ENCODE results near the gene GNB3. TPM values are rescaled to one million over a fixed set of nuclear protein-coding genes. Genes with fewer than 3 reads are reported as not detected.

The GNB3 gene
- 1.3 and 1.5 TPM in 2 replicates for total RNA-seq

DNA sequence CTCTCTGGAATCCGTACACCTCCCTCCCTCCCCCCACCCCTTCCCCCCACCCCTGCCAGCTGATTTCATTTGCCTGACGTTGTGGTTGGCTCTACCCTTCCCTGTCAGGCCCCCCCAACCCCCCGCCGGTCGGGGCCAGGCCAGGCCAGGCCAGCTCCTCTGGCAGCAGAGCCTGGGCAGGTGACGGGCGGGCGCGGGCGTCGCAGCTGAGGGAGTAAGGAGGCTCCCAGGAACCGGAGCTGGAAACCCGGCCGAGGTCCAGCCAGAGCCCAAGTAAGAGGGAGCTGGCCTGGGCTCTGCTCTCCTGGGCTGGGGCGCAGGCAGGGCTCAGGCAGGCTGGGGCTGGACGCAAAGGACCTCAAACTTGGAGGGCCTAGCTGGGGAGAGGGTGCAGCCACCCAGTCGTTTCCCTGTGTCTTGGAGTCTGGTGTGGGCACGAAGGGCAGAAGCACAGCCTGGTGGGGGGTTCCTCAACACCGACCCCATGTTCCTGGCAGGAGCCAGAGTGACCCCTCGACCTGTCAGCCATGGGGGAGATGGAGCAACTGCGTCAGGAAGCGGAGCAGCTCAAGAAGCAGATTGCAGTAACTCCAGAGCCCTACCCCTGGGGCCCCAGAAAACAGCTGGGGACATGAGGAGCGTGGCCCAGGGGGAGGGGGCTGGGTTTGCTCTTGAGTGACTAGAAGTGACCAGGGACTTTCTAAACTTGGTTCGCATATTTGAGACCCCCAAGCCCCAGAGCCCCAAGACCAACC is at the start of gene GNB3:
Gene GNB3 (plus strand): TSS at position 165 of the 755 bp plus-strand sequence. CDS start 363 bp downstream, at position 528.

GRCh38 chr12:6821591-6822425 is 18.9 kb upstream of the GNB3 start, which contains the start of gene GPR162:
Gene GPR162 (plus strand): TSS chr12:6821821. CDS start chr12:6823899, 2,078 bp downstream.

GRCh38 chr12:6827982-6828780 is 12.5 kb upstream of the GNB3 start, which contains the start of gene P3H3:
Gene P3H3 (plus strand): TSS chr12:6828407. CDS start chr12:6828441, 34 bp downstream.

DNA sequence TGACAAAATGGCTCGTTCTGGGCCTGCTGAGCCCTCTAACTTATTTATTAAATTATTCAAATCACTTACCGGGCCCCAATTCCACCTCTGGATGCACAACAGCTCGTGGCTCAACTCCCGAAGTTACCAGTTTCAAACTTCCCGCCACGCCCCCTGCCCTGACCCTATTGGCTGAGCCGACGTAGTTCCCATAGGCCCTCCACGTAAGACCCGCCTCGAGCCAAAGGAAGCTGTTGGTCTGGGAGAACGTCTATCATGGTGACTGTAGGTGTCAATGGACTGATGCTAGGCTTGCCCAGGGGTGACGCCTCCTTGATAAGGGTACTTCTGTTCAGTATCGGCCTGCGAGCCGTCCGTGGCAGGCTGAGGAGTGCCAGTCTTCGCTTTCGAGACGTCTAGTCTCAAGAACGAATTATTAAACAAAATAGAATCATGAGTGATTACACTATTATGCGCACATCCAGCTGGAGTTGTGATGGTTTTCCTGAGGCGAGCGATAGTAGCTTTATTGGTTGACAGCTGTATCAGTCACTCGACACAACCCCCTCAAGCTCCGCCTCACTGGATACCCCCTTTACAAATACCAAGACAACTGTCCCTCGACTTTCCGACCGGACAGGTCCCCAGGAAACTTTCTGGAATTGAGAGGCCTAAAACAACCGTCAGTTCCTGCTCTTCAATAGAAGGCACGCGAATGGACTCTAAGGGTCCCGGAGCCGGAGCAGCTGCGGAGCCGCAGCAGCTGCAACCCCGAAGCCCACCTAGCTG is 10.6 kb downstream of the GNB3 start, which contains the start of gene CDCA3:
Gene CDCA3 (minus strand): TSS at position 134 of the 768 bp plus-strand sequence. CDS start 334 bp downstream, outside the sequence.

GRCh38 chr12:6851921-6852650 is 11.4 kb downstream of the GNB3 start, which contains the start of gene USP5:
Gene USP5 (plus strand): TSS chr12:6852150. CDS start chr12:6852180, 30 bp downstream.

GRCh38 chr12:6867413-6868210 is 26.9 kb downstream of the GNB3 start, which contains the start of gene TPI1:
Gene TPI1 (plus strand): TSS chr12:6867531. CDS start chr12:6867567, 36 bp downstream.

GRCh38 chr12:6873094-6874014 is 32.6 kb downstream of the GNB3 start, which contains the start of gene SPSB2:
Gene SPSB2 (minus strand): TSS chr12:6873303. CDS start chr12:6872901, 402 bp downstream.

Other genes with a start within 250 kb of the GNB3 start
- gene CHD4, start 233.5 kb upstream of the GNB3 start, total RNA-seq: 201 and 205 TPM in 2 replicates
- not detected in 2 replicates for gene LPAR5, start 205.0 kb upstream of the GNB3 start, total RNA-seq
- 0.27 and 0.28 TPM in 2 replicates for gene ACRBP, start 193.5 kb upstream of the GNB3 start, total RNA-seq
- gene ING4, start 177.8 kb upstream of the GNB3 start, total RNA-seq: 32.6 and 35.5 TPM in 2 replicates
- 9.0 and 12.4 TPM in 2 replicates for gene ZNF384, start 151.6 kb upstream of the GNB3 start, total RNA-seq
- under 0.01 TPM in 1 of 2 replicates, not detected in the other for gene PIANP, start 140.1 kb upstream of the GNB3 start, total RNA-seq
- gene COPS7A, start 116.9 kb upstream of the GNB3 start, total RNA-seq: 41.5 and 63.7 TPM in 2 replicates
- gene MLF2, start 87.8 kb upstream of the GNB3 start, total RNA-seq: 78.1 and 83.2 TPM in 2 replicates
- gene PTMS, start 74.6 kb upstream of the GNB3 start, total RNA-seq: 78.6 and 93.1 TPM in 2 replicates
- gene LAG3, start 68.4 kb upstream of the GNB3 start, total RNA-seq: under 0.01 and 0.09 TPM in 2 replicates
- gene CD4, start 51.4 kb upstream of the GNB3 start, total RNA-seq: 0.09 TPM in 1 of 2 replicates, not detected in the other
- 6.4 and 10.2 TPM in 2 replicates for gene GPR162, start 19.1 kb upstream of the GNB3 start, total RNA-seq
- 57.4 and 81.5 TPM in 2 replicates for gene P3H3, start 12.5 kb upstream of the GNB3 start, total RNA-seq
- 5.0 and 14.8 TPM in 2 replicates for gene CDCA3, start 10.4 kb downstream of the GNB3 start, total RNA-seq
- gene USP5, start 11.2 kb downstream of the GNB3 start, total RNA-seq: 82.9 and 94.1 TPM in 2 replicates
- gene TPI1, start 26.6 kb downstream of the GNB3 start, total RNA-seq: 1,012 and 1,804 TPM in 2 replicates
- 3.2 and 3.5 TPM in 2 replicates for gene SPSB2, start 32.4 kb downstream of the GNB3 start, total RNA-seq
- gene LRRC23, start 63.9 kb downstream of the GNB3 start, total RNA-seq: 3.0 and 7.5 TPM in 2 replicates
- gene ENO2, start 73.7 kb downstream of the GNB3 start, total RNA-seq: 5.6 and 33.4 TPM in 2 replicates
- gene ATN1, start 87.0 kb downstream of the GNB3 start, total RNA-seq: 8.1 and 15.3 TPM in 2 replicates
- gene RNU7-1, start 102.9 kb downstream of the GNB3 start, total RNA-seq: not detected in 2 replicates
- gene C12orf57, start 103.1 kb downstream of the GNB3 start, total RNA-seq: 115 and 143 TPM in 2 replicates
- 0.09 and 0.19 TPM in 2 replicates for gene PTPN6, start 110.4 kb downstream of the GNB3 start, total RNA-seq
- 143 and 181 TPM in 2 replicates for gene PHB2, start 129.7 kb downstream of the GNB3 start, total RNA-seq
- gene EMG1, start 130.0 kb downstream of the GNB3 start, total RNA-seq: 37.2 and 38.7 TPM in 2 replicates
- gene LPCAT3, start 177.6 kb downstream of the GNB3 start, total RNA-seq: 4.5 and 5.4 TPM in 2 replicates
- 0.18 and 2.7 TPM in 2 replicates for gene C1S, start 219.8 kb downstream of the GNB3 start, total RNA-seq